HepG2 (cell line): ENCODE measurements around the gene ATP5F1E. TPM values are rescaled to one million over a fixed set of nuclear protein-coding genes. Genes with fewer than 3 reads are reported as not detected.

Source experiments
- HNF1A ChIP-seq, 2 experiments: sonication (generic) in 1 of 2; formaldehyde crosslinking in 1 of 2; IDR thresholded peaks; 2 replicates each; pipeline versions ENCODE4 v1.4.0 to v1.6.1; 2016 to 2020; ENCODE audit warnings: borderline replicate concordance in 1 of 2, low read depth in 1 of 2, mild to moderate bottlenecking in 1 of 2, missing genetic modification reagents in 1 of 2
- MED1 ChIP-seq: sonication (generic); formaldehyde crosslinking; IDR thresholded peaks from 2 replicates; pipeline ENCODE4 v1.4.0; 2020; ENCODE audit warnings: missing genetic modification reagents
- NBN ChIP-seq: fragments of 450-650 bp; conservative IDR thresholded peaks from 2 replicates; pipeline ENCODE4 v1.6.1; 2017
- NFKB2 ChIP-seq: sonication (generic); formaldehyde crosslinking; IDR thresholded peaks from 2 replicates; pipeline ENCODE4 v1.4.0; 2020; ENCODE audit warnings: missing genetic modification reagents, borderline replicate concordance
- NRL ChIP-seq: sonication (generic); formaldehyde crosslinking; IDR thresholded peaks from 2 replicates; pipeline ENCODE4 v1.5.0; 2020; ENCODE audit warnings: missing genetic modification reagents, mild to moderate bottlenecking, moderate library complexity, borderline replicate concordance
- TGIF2 ChIP-seq: IDR thresholded peaks from 2 replicates; pipeline ENCODE4 v1.6.1; 2016; ENCODE audit warnings: control low read depth, missing compliant biosample characterization
- ZNF180 ChIP-seq: sonication (generic); formaldehyde crosslinking; IDR thresholded peaks from 2 replicates; pipeline ENCODE4 v1.4.0; 2020; ENCODE audit warnings: low read depth, missing genetic modification reagents, borderline replicate concordance
- ZNF597 ChIP-seq: sonication (generic); formaldehyde crosslinking; IDR thresholded peaks from 2 replicates; pipeline ENCODE4 v1.5.0; 2020; ENCODE audit warnings: missing genetic modification reagents
- ZNF605 ChIP-seq: sonication (generic); formaldehyde crosslinking; IDR thresholded peaks from 2 replicates; pipeline ENCODE4 v1.8.0; 2022; ENCODE audit warnings: mild to moderate bottlenecking, missing genetic modification reagents
- ZNF687 ChIP-seq: sonication (generic); formaldehyde crosslinking; IDR thresholded peaks from 2 replicates; pipeline ENCODE4 v1.5.1; 2020; ENCODE audit warnings: mild to moderate bottlenecking, missing genetic modification reagents, moderate library complexity
- polyA plus RNA-seq, 8 experiments: library from polyadenylated mRNA; depleted of rRNA in 3 of 8; stranded (reverse) in 7 of 8; unstranded in 1 of 8; fragments of >200 nt; fragmentation: Illumina TruSeq in 4 of 8; extraction: Trizol in 4 of 8; gene quantifications; 2 replicates each; pipeline versions ENCODE4 v1.2.1 to v1.2.3, GENCODE V29; 2011 to 2016; ENCODE audit warnings: low read depth in 4 of 8, missing spikeins in 1 of 8, mixed read lengths in 1 of 8; ENCODE audit not compliant: insufficient read depth in 1 of 8
- total RNA-seq, 5 experiments: library from RNA; depleted of rRNA; stranded (reverse); fragments of >200 nt; fragmentation: Illumina TruSeq; extraction: Trizol; gene quantifications; 2 replicates each; pipeline ENCODE4 v1.2.3, GENCODE V29; 2016; ENCODE audit warnings: low read depth in 1 of 5
- TF ChIP-seq, protein P1 (sequence below): sonication (generic); formaldehyde crosslinking; IDR thresholded peaks from 2 replicates; pipeline ENCODE4 v1.4.0; 2020; ENCODE audit warnings: missing genetic modification reagents
- TF ChIP-seq, protein P2 (sequence below): sonication (generic); formaldehyde crosslinking; conservative IDR thresholded peaks from 2 replicates; pipeline ENCODE4 v1.4.0; 2020; ENCODE audit warnings: missing genetic modification reagents
- TF ChIP-seq, protein P3 (sequence below): sonication (generic); formaldehyde crosslinking; IDR thresholded peaks from 2 replicates; pipeline ENCODE4 v1.4.0; 2020; ENCODE audit warnings: missing genetic modification reagents; ENCODE audit errors: not compliant biosample characterization

ATP5F1E gene
- total and polyA plus RNA-seq, 2 of the 13 experiments (the other 11 are each of a cell fraction or from before 2014, with no cell fraction given): 121 to 134 TPM

DNA sequence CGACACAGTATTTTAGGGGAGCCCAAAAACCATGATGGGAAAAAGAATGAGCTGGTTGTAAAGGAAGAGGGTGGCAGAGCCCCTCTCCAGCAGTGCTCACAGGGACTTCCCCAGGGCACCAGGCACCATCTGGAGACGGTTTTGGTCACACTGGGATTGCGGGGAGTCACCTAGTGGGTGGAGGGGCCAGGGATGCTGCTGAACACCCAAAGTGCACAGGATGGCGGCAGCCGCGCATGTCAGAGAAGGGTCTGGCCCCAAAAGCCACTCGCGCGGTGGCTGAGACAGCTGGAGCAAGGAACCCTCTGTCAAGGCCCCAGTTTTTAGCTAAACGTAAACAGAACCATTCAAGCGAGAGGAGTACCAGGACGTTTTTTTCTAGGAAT lies 35.9 kb downstream of the ATP5F1E start (continued):
- 0 out of 2 replicates have a peak, but pooled peaks have one; percentile 10 for TF ChIP-seq ZNF687 (CRISPR knock-in tag)
- TF ChIP-seq ZNF597 (CRISPR knock-in tag): no peak
- TF ChIP-seq, protein P1, sequence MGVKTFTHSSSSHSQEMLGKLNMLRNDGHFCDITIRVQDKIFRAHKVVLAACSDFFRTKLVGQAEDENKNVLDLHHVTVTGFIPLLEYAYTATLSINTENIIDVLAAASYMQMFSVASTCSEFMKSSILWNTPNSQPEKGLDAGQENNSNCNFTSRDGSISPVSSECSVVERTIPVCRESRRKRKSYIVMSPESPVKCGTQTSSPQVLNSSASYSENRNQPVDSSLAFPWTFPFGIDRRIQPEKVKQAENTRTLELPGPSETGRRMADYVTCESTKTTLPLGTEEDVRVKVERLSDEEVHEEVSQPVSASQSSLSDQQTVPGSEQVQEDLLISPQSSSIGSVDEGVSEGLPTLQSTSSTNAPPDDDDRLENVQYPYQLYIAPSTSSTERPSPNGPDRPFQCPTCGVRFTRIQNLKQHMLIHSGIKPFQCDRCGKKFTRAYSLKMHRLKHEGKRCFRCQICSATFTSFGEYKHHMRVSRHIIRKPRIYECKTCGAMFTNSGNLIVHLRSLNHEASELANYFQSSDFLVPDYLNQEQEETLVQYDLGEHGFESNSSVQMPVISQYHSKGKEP (CRISPR knock-in tag): no peak
- TF ChIP-seq NFKB2 (CRISPR knock-in tag): no peak
- no peak for TF ChIP-seq HNF1A (IDR thresholded peaks at IDR 0.05; ENCODE audit: low read depth)
- no peak for TF ChIP-seq HNF1A (CRISPR knock-in tag; IDR thresholded peaks at IDR 0.05; ENCODE audit: borderline replicate concordance)
- no peak; the same call in 1 of the 2 replicates for TF ChIP-seq MED1 (CRISPR knock-in tag)
- no peak for TF ChIP-seq NBN
- 0 out of 2 replicates have a peak, but pooled peaks have one; percentile 59 for TF ChIP-seq NRL (CRISPR knock-in tag)
- no peak for TF ChIP-seq ZNF180 (CRISPR knock-in tag)
- TF ChIP-seq ZNF605 (CRISPR knock-in tag): no peak
- peak; percentile 16; the same call in 1 of the 2 replicates for TF ChIP-seq TGIF2 (CRISPR knock-in tag)
- TF ChIP-seq, protein P2, sequence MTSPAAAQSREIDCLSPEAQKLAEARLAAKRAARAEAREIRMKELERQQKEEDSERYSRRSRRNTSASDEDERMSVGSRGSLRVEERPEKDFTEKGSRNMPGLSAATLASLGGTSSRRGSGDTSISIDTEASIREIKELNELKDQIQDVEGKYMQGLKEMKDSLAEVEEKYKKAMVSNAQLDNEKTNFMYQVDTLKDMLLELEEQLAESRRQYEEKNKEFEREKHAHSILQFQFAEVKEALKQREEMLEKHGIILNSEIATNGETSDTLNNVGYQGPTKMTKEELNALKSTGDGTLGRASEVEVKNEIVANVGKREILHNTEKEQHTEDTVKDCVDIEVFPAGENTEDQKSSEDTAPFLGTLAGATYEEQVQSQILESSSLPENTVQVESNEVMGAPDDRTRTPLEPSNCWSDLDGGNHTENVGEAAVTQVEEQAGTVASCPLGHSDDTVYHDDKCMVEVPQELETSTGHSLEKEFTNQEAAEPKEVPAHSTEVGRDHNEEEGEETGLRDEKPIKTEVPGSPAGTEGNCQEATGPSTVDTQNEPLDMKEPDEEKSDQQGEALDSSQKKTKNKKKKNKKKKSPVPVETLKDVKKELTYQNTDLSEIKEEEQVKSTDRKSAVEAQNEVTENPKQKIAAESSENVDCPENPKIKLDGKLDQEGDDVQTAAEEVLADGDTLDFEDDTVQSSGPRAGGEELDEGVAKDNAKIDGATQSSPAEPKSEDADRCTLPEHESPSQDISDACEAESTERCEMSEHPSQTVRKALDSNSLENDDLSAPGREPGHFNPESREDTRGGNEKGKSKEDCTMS (CRISPR knock-in tag): no peak
- TF ChIP-seq, protein P3, sequence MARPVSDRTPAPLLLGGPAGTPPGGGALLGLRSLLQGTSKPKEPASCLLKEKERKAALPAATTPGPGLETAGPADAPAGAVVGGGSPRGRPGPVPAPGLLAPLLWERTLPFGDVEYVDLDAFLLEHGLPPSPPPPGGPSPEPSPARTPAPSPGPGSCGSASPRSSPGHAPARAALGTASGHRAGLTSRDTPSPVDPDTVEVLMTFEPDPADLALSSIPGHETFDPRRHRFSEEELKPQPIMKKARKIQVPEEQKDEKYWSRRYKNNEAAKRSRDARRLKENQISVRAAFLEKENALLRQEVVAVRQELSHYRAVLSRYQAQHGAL (CRISPR knock-in tag): no peak
